NCI-H2227 (cell line): ENCODE results near the gene STAU1.
"Not testable (repeated sequence)": the region's sequence is repeated elsewhere in the genome, so short reads cannot be mapped to it uniquely, and the experiment has no call there.

Experiments
- DNase-seq: peaks from one replicate; lab custom pipeline; 2025; ENCODE audit not compliant: unreplicated experiment; lab: John Stamatoyannopoulos, UW

The STAU1 gene

GRCh38 chr20:49187851-49188641 lies at the start of gene STAU1:
TSS of gene STAU1 (minus strand) at chr20:49188334. CDS start at chr20:49166201, 22,133 bp downstream.
- peak; percentile 97 for DNase-seq

- DNase-seq: peak; percentile 29
Observed at GRCh38 chr20:49237531-49237930, 49.4 kb upstream of the STAU1 start.

- no peak for DNase-seq
Observed at GRCh38 chr20:49236301-49236700, 48.2 kb upstream of the STAU1 start.

- no peak for DNase-seq
Observed at GRCh38 chr20:49234831-49235230, 46.7 kb upstream of the STAU1 start.

- DNase-seq: no peak
Observed at GRCh38 chr20:49233226-49233625, 45.1 kb upstream of the STAU1 start.

GRCh38 chr20:49231471-49231870 lies 43.3 kb upstream of the STAU1 start:
- no peak for DNase-seq

GRCh38 chr20:49230561-49231133 lies 42.5 kb upstream of the STAU1 start:
- no peak for DNase-seq

GRCh38 chr20:49230021-49230420 lies 41.9 kb upstream of the STAU1 start:
- peak; percentile 53 for DNase-seq

- DNase-seq: no peak
Observed at GRCh38 chr20:49229381-49229780, 41.2 kb upstream of the STAU1 start.

GRCh38 chr20:49228676-49229075 lies 40.5 kb upstream of the STAU1 start:
- DNase-seq: no peak

GRCh38 chr20:49225896-49226295 lies 37.8 kb upstream of the STAU1 start:
- DNase-seq: no peak

GRCh38 chr20:49219924-49220831 lies 32.0 kb upstream of the STAU1 start:
- DNase-seq: no peak

GRCh38 chr20:49219091-49219923 lies 31.2 kb upstream of the STAU1 start, which contains the start of gene DDX27:
TSS of gene DDX27 (plus strand) at chr20:49219416. CDS start at chr20:49219449, 33 bp downstream.
- peak; percentile 99 for DNase-seq

- DNase-seq: not testable (repeated sequence)
Observed at GRCh38 chr20:49218739-49219090, 30.6 kb upstream of the STAU1 start.

GRCh38 chr20:49216991-49217578 lies 29.0 kb upstream of the STAU1 start:
- DNase-seq: peak; percentile 94

GRCh38 chr20:49215232-49215631 lies 27.1 kb upstream of the STAU1 start:
- DNase-seq: no peak

- no peak for DNase-seq
Observed at GRCh38 chr20:49214571-49214970, 26.4 kb upstream of the STAU1 start.

GRCh38 chr20:49210757-49211110 lies 22.6 kb upstream of the STAU1 start:
- no peak for DNase-seq

GRCh38 chr20:49210101-49210756 lies 22.1 kb upstream of the STAU1 start:
- no peak for DNase-seq

GRCh38 chr20:49207076-49207475 lies 18.9 kb upstream of the STAU1 start:
- DNase-seq: no peak
